ENCODE data around the gene IL24. TPM values are rescaled to one million over a fixed set of nuclear protein-coding genes. Genes with fewer than 3 reads are reported as not detected.

IL24 gene
- total RNA-seq, 1 donor from 2014 or later = not detected

- Histone ChIP-seq H3K79me2 (ENCODE audit: low read depth) (no peaks in the 10 kb centered on the region), H3K9ac (no peak overlapping the region), H3K36me3 (no peaks in the 10 kb centered on the region), H3K4me1 (peaks cover 4% of the 10 kb centered on the region), H3K4me3 (peak overlapping the region; percentile 59), H3K4me2 (peak overlapping the region; percentile 95), H4K20me1 (ENCODE audit: low read depth) (peaks cover 3% of the 10 kb centered on the region), H3K27me3 (peaks cover 65% of the 10 kb centered on the region), H2AFZ (replicated peaks) (peak overlapping the region; percentile 96), H3F3A (ENCODE audit: low read depth) (peaks cover 10% of the 10 kb centered on the region), H3K27ac (no peak overlapping the region), H3K9me3 (ENCODE audit: low read depth) (no peaks in the 10 kb centered on the region)
- TF ChIP-seq EZH2phosphoT487 (IDR thresholded peaks at IDR 0.05) (peak; percentile 75), CTCF (IDR thresholded peaks at IDR 0.05) (no peak), EZH2 (IDR thresholded peaks at IDR 0.05) (peak; percentile 81)
- Mint-ChIP-seq H3K27me3 (ENCODE audit: insufficient read depth, low read depth) (peaks cover 41% of the 10 kb centered on the region), H3K27ac (no peak overlapping the region), H3K36me3 (no peaks in the 10 kb centered on the region), H3K4me1 (peaks cover 3% of the 10 kb centered on the region), H3K9me3 (no peaks in the 10 kb centered on the region), H3K4me3 (peak overlapping the region; percentile 73)
- peak; percentile 71 for DNase-seq (ENCODE audit: low spot score)
These were observed 12.1 kb downstream of the IL24 start for GRCh38 chr1:206909161-206909882.

GRCh38 chr1:206909883-206910318, 12.7 kb downstream of the IL24 start:
- H3K4me1 Mint-ChIP-seq = peaks cover 3% of the 10 kb centered on the region
- Histone ChIP-seq H4K20me1 (ENCODE audit: low read depth) (peaks cover 3% of the 10 kb centered on the region), H3K27me3 (peaks cover 65% of the 10 kb centered on the region), H3K36me3 (no peaks in the 10 kb centered on the region), H3K4me2 (peak overlapping the region; percentile 95), H3K27ac (no peak overlapping the region), H3K9me3 (ENCODE audit: low read depth) (no peaks in the 10 kb centered on the region), H3K4me1 (peaks cover 4% of the 10 kb centered on the region), H3F3A (ENCODE audit: low read depth) (peaks cover 10% of the 10 kb centered on the region), H3K9ac (no peak overlapping the region), H3K79me2 (ENCODE audit: low read depth) (no peaks in the 10 kb centered on the region), H2AFZ (replicated peaks) (peak overlapping the region; percentile 96), H3K4me3 (peak overlapping the region; percentile 59)
- H3K9me3 Mint-ChIP-seq = no peaks in the 10 kb centered on the region
- H3K36me3 Mint-ChIP-seq = no peaks in the 10 kb centered on the region
- no peak overlapping the region for H3K27ac Mint-ChIP-seq
- TF ChIP-seq CTCF (IDR thresholded peaks at IDR 0.05) (no peak), EZH2 (IDR thresholded peaks at IDR 0.05) (no peak), EZH2phosphoT487 (IDR thresholded peaks at IDR 0.05) (peak; percentile 63)
- peak overlapping the region; percentile 69 for H3K4me3 Mint-ChIP-seq
- peaks cover 36% of the 10 kb centered on the region for H3K27me3 Mint-ChIP-seq (ENCODE audit: insufficient read depth, low read depth)
- DNase-seq (ENCODE audit: low spot score) = peak; percentile 14

GRCh38 chr1:206911064-206911663, 13.9 kb downstream of the IL24 start:
- Histone ChIP-seq H3K36me3 (no peaks in the 10 kb centered on the region), H3K27ac (no peak overlapping the region), H3K4me2 (no peak overlapping the region), H3K27me3 (peaks cover 62% of the 10 kb centered on the region), H3K79me2 (ENCODE audit: low read depth) (no peaks in the 10 kb centered on the region), H2AFZ (replicated peaks) (no peak overlapping the region), H3K9ac (no peak overlapping the region), H4K20me1 (ENCODE audit: low read depth) (peaks cover 3% of the 10 kb centered on the region), H3F3A (ENCODE audit: low read depth) (peaks cover 10% of the 10 kb centered on the region), H3K4me3 (no peak overlapping the region), H3K9me3 (ENCODE audit: low read depth) (no peaks in the 10 kb centered on the region), H3K4me1 (peaks cover 4% of the 10 kb centered on the region)
- no peak overlapping the region for H3K27ac Mint-ChIP-seq
- H3K9me3 Mint-ChIP-seq = no peaks in the 10 kb centered on the region
- no peak for TF ChIP-seq EZH2phosphoT487 (IDR thresholded peaks at IDR 0.05)
- peak; percentile 82 for TF ChIP-seq CTCF (IDR thresholded peaks at IDR 0.05)
- TF ChIP-seq EZH2 (IDR thresholded peaks at IDR 0.05) = no peak
- peaks cover 3% of the 10 kb centered on the region for H3K4me1 Mint-ChIP-seq
- peaks cover 40% of the 10 kb centered on the region for H3K27me3 Mint-ChIP-seq (ENCODE audit: insufficient read depth, low read depth)
- no peaks in the 10 kb centered on the region for H3K36me3 Mint-ChIP-seq
- peak; percentile 61 for DNase-seq (ENCODE audit: low spot score)
- H3K4me3 Mint-ChIP-seq = no peak overlapping the region
